HG03039 (cell line): ENCODE data around the gene HRC.
A peak's percentile ranks its signal among the peaks of the same experiment; 100 is the strongest.
"Not testable (repeated sequence)": the region's sequence is repeated elsewhere in the genome, so short reads cannot be mapped to it uniquely, and the experiment has no call there.

Experiments used
- ATAC-seq: cut with Tn5 transposase; IDR thresholded peaks from one replicate; pipeline ENCODE4 v1.9.1; 2021; ENCODE audit warnings: mild to moderate bottlenecking, moderate library complexity; ENCODE audit not compliant: unreplicated experiment

HRC gene

GRCh38 chr19:49136771-49137171 lies 18.4 kb downstream of the HRC start:
- ATAC-seq, result no peak

GRCh38 chr19:49135686-49136085 lies 19.5 kb downstream of the HRC start:
- ATAC-seq, result no peak

- no peak for ATAC-seq
Measured at GRCh38 chr19:49133621-49134454, 21.4 kb downstream of the HRC start.

- ATAC-seq, result no peak
Measured at GRCh38 chr19:49132974-49133609, 22.1 kb downstream of the HRC start.

GRCh38 chr19:49130325-49130724 lies 24.9 kb downstream of the HRC start:
- no peak for ATAC-seq

- ATAC-seq, result no peak
Measured at GRCh38 chr19:49129238-49129583, 26.0 kb downstream of the HRC start.

GRCh38 chr19:49128545-49129237 lies 26.5 kb downstream of the HRC start:
- no peak for ATAC-seq

- peak; percentile 84 for ATAC-seq
Measured at GRCh38 chr19:49127674-49128544, 27.3 kb downstream of the HRC start.

- ATAC-seq, result not testable (repeated sequence)
Measured at GRCh38 chr19:49127225-49127624, 28.0 kb downstream of the HRC start.

GRCh38 chr19:49126575-49126974 lies 28.6 kb downstream of the HRC start:
- ATAC-seq, result no peak

- no peak for ATAC-seq
Measured at GRCh38 chr19:49125025-49125731, 30.0 kb downstream of the HRC start.

GRCh38 chr19:49123285-49123684 lies 31.9 kb downstream of the HRC start:
- not testable (repeated sequence) for ATAC-seq

- not testable (repeated sequence) for ATAC-seq
Measured at GRCh38 chr19:49121841-49122240, 33.4 kb downstream of the HRC start.

GRCh38 chr19:49120868-49121267 lies 34.3 kb downstream of the HRC start:
- ATAC-seq, result no peak

GRCh38 chr19:49120325-49120683 lies 34.9 kb downstream of the HRC start:
- no peak for ATAC-seq

GRCh38 chr19:49119411-49120324 lies 35.5 kb downstream of the HRC start, which contains the start of gene PPFIA3:
Gene PPFIA3, plus strand, starts transcription at chr19:49119544. Its CDS starts 8,330 bp downstream, at chr19:49127874.
- ATAC-seq, result no peak

GRCh38 chr19:49118565-49119410 lies 36.4 kb downstream of the HRC start, which contains the start of gene C19orf73:
Gene C19orf73, minus strand, starts transcription at chr19:49119143. Its CDS starts 121 bp downstream, at chr19:49119022.
- peak; percentile 60 for ATAC-seq
